OCI-LY1 (cell line): ENCODE data around the gene IMMT.
A peak's percentile ranks its signal among the peaks of the same experiment; 100 is the strongest.

ENCODE experiments used
- H2AFZ ChIP-seq: fragments of 200-600 bp; sonication (generic), shearing (Covaris generic); 2 replicates; pipeline ENCODE4 v1.6.0; 2014; ENCODE audit warnings: antibody characterized with exemption, mild to moderate bottlenecking, low read length
- H3F3A ChIP-seq: fragments of 200-600 bp; sonication (generic), shearing (Covaris generic); 2 replicates; pipeline ENCODE4 v1.6.0; 2014; ENCODE audit warnings: mild to moderate bottlenecking, antibody characterized with exemption, low read length, moderate library complexity; ENCODE audit not compliant: insufficient read depth
- H3K27ac ChIP-seq: fragments of 200-600 bp; sonication (generic); 2 replicates; pipeline ENCODE4 v1.5.1; 2014; ENCODE audit warnings: low read length, mixed run types, mild to moderate bottlenecking, low read depth; ENCODE audit not compliant: poor library complexity, severe bottlenecking
- H3K27me3 ChIP-seq: fragments of 200-600 bp; sonication (generic); 2 replicates; pipeline ENCODE4 v1.6.0; 2014; ENCODE audit warnings: antibody characterized with exemption, mild to moderate bottlenecking, low read length, moderate library complexity; ENCODE audit not compliant: insufficient read depth
- H3K36me3 ChIP-seq: fragments of 200-600 bp; sonication (generic); 2 replicates; pipeline ENCODE4 v1.6.1; 2014; ENCODE audit warnings: mild to moderate bottlenecking, antibody characterized with exemption, low read length, moderate library complexity, mixed read lengths; ENCODE audit not compliant: insufficient read depth
- H3K4me1 ChIP-seq: fragments of 200-600 bp; sonication (generic); 2 replicates; pipeline ENCODE4 v1.5.1; 2014; ENCODE audit warnings: mild to moderate bottlenecking, low read length, moderate library complexity; ENCODE audit not compliant: insufficient read depth, severe bottlenecking
- H3K4me2 ChIP-seq: fragments of 200-600 bp; sonication (generic), shearing (Covaris generic); 2 replicates; pipeline ENCODE4 v1.6.1; 2014; ENCODE audit warnings: low read length
- H3K4me3 ChIP-seq: fragments of 200-600 bp; sonication (generic); 2 replicates; pipeline ENCODE4 v1.5.1; 2014; ENCODE audit warnings: low read length, low read depth, mild to moderate bottlenecking, mixed read lengths; ENCODE audit not compliant: poor library complexity, severe bottlenecking
- H3K79me2 ChIP-seq: fragments of 200-600 bp; shearing (Covaris generic); 2 replicates; pipeline ENCODE4 v1.6.1; 2016; ENCODE audit warnings: mixed run types, low read length, mixed read lengths; ENCODE audit not compliant: insufficient read depth
- H3K9ac ChIP-seq: fragments of 200-600 bp; sonication (generic), shearing (Covaris generic); 2 replicates; pipeline ENCODE4 v1.6.1; 2014; ENCODE audit warnings: mild to moderate bottlenecking, low read length, mixed read lengths
- H3K9me2 ChIP-seq: fragments of 200-600 bp; sonication (generic), shearing (Covaris generic); 2 replicates; pipeline ENCODE4 v1.6.1; 2014; ENCODE audit warnings: low read depth, mild to moderate bottlenecking, low read length, mixed read lengths
- H3K9me3 ChIP-seq: fragments of 200-600 bp; shearing (Covaris generic); 2 replicates; pipeline ENCODE4 v1.6.1; 2014; ENCODE audit warnings: low read length, mixed read lengths
- H4K20me1 ChIP-seq: fragments of 200-600 bp; sonication (generic), shearing (Covaris generic); 2 replicates; pipeline ENCODE4 v1.6.0; 2016; ENCODE audit warnings: mild to moderate bottlenecking, low read length; ENCODE audit not compliant: insufficient read depth
- EZH2 ChIP-seq: fragments of 200-600 bp; sonication (generic), shearing (Covaris generic); IDR thresholded peaks from 2 replicates; pipeline ENCODE4 v1.8.0; 2017; ENCODE audit warnings: borderline replicate concordance, mixed run types, mild to moderate bottlenecking, antibody characterized with exemption, low read length, moderate library complexity, mixed read lengths
- TF ChIP-seq, protein P1 (sequence below): fragments of 200-600 bp; sonication (generic), shearing (Covaris generic); IDR thresholded peaks from 2 replicates; pipeline ENCODE4 v1.5.1; 2017; ENCODE audit warnings: mild to moderate bottlenecking, antibody characterized with exemption, low read length, moderate library complexity, mixed read lengths

IMMT gene

GRCh38 chr2:86107031-86107430, 88.2 kb downstream of the IMMT start:
- Histone ChIP-seq H2AFZ (no peak overlapping the region), H3K79me2 (peaks cover 78% of the 10 kb centered on the region), H3K4me2 (peak overlapping the region; percentile 84), H3F3A (no peaks in the 10 kb centered on the region), H3K4me3 (peak overlapping the region; percentile 85), H4K20me1 (no peaks in the 10 kb centered on the region), H3K9me2 (no peaks in the 10 kb centered on the region), H3K27me3 (no peaks in the 10 kb centered on the region), H3K9ac (peak overlapping the region; percentile 85), H3K36me3 (peaks cover 59% of the 10 kb centered on the region), H3K9me3 (no peaks in the 10 kb centered on the region), H3K4me1 (peaks cover 32% of the 10 kb centered on the region), H3K27ac (peak overlapping the region; percentile 59)
- TF ChIP-seq, protein P1, sequence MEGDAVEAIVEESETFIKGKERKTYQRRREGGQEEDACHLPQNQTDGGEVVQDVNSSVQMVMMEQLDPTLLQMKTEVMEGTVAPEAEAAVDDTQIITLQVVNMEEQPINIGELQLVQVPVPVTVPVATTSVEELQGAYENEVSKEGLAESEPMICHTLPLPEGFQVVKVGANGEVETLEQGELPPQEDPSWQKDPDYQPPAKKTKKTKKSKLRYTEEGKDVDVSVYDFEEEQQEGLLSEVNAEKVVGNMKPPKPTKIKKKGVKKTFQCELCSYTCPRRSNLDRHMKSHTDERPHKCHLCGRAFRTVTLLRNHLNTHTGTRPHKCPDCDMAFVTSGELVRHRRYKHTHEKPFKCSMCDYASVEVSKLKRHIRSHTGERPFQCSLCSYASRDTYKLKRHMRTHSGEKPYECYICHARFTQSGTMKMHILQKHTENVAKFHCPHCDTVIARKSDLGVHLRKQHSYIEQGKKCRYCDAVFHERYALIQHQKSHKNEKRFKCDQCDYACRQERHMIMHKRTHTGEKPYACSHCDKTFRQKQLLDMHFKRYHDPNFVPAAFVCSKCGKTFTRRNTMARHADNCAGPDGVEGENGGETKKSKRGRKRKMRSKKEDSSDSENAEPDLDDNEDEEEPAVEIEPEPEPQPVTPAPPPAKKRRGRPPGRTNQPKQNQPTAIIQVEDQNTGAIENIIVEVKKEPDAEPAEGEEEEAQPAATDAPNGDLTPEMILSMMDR: no peak

DNA sequence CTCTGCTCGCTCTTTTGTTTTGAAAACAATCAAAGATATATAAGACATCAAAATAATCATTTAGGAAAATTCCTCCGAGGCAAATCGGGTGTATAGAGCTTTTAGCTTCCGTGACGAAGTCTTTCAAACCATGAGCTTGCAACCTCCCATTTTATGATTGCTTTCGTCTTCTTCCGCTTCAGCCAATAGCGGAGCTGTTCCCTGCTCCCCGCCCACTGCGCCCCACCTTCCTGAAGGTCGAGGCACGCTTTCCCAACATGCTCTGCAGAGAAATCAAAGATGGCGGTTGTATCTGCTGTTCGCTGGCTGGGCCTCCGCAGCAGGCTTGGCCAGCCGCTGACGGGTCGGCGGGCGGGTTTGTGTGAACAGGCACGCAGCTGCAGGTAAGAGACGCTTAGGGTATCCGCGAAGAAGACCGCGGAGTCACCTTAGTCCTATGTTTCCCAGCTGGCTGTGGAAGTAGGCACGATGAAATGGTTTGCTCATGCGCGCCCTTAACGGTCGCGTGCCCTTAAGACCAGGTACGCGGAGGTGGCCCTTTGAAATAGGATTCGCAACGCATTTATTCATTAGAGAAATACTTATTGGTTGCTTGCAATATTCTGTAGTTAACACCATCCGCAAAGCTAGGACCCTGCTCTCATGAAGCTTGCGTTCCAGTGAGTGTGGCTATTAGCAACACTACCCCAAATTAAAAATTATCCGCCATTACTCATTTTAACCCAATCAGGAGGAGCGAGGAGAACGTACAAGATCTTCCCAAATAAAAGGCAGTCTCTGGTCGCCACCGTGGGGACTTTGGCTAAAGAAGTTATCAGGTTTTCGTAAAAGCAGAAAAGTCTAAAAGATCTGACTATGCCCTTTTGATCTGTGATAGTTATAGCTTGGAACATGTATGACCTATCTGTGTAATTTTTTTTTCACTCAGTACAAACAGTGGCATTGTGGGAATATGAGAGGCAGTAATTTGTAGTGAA, 89.0 kb downstream of the IMMT start, which contains the start of gene PTCD3:
PTCD3 (plus strand) TSS at position 267 of the 977 bp plus-strand sequence; CDS start at position 280, 13 bp downstream.
- peaks cover 61% of the 10 kb centered on the region for H3K36me3 ChIP-seq
- H3K4me1 ChIP-seq: peaks cover 32% of the 10 kb centered on the region
- peak within 1 kb of the TSS; percentile 85 for H3K9ac ChIP-seq
- H3K79me2 ChIP-seq: peaks cover 86% of the 10 kb centered on the region
- H4K20me1 ChIP-seq: no peaks in the 10 kb centered on the region
- H3K4me3 ChIP-seq: peak within 1 kb of the TSS; percentile 85
- no peak within 1 kb of the TSS for H2AFZ ChIP-seq
- no peak for TF ChIP-seq EZH2
- TF ChIP-seq, protein P1: no peak
- no peaks in the 10 kb centered on the region for H3K27me3 ChIP-seq
- H3K27ac ChIP-seq: peak within 1 kb of the TSS; percentile 59
- no peaks in the 10 kb centered on the region for H3K9me3 ChIP-seq
- H3K9me2 ChIP-seq: no peaks in the 10 kb centered on the region
- H3F3A ChIP-seq: no peaks in the 10 kb centered on the region
- peak within 1 kb of the TSS; percentile 84 for H3K4me2 ChIP-seq

DNA sequence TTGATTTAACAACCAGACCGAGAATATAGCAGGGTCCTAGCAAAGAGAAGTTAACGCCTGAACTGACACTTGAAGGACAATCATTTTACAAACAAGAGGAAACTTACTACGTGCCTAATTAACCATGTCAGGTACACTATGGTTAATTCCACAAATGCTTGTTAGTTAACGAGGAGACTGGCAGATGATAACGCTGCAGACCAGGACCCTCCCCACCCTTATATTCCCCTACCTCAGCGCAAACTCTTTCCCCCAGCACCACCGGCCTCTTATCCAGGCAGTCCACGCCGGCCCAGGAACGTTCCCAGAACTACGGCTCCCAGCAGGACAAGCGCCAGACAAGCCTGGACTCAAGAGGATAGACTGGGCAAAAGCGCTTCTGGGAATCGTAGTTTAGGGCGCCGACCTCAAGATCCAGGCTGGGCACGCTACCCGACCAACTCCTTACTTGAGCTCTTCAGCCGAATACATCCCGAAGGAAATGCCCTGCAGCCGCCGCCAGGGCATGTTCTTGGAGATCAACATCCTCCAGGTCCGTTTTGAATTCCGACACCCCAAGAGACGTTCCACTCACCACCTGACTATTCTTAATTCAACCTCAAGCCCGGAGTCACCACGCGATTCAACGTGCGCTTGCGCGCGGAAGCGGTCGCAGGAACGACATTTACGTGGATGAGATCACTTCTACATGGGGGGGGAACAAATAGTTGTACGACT, 89.9 kb downstream of the IMMT start, which contains the start of gene POLR1A:
POLR1A (minus strand) TSS at position 635 of the 717 bp plus-strand sequence; CDS start at position 525, 110 bp downstream.
- H2AFZ ChIP-seq: no peak within 1 kb of the TSS
- no peaks in the 10 kb centered on the region for H3K27me3 ChIP-seq
- H3K9me2 ChIP-seq: no peaks in the 10 kb centered on the region
- H3K79me2 ChIP-seq: peaks cover 93% of the 10 kb centered on the region
- peak within 1 kb of the TSS; percentile 85 for H3K4me3 ChIP-seq
- peaks cover 61% of the 10 kb centered on the region for H3K36me3 ChIP-seq
- no peaks in the 10 kb centered on the region for H3F3A ChIP-seq
- H3K4me1 ChIP-seq: peaks cover 32% of the 10 kb centered on the region
- peak within 1 kb of the TSS; percentile 85 for H3K9ac ChIP-seq
- TF ChIP-seq, protein P1: no peak
- no peaks in the 10 kb centered on the region for H4K20me1 ChIP-seq
- H3K27ac ChIP-seq: peak within 1 kb of the TSS; percentile 59
- H3K9me3 ChIP-seq: no peaks in the 10 kb centered on the region
- H3K4me2 ChIP-seq: peak within 1 kb of the TSS; percentile 84
